22Rv1 (cell line): ENCODE results near the gene PRIMPOL.

Source experiments
- ZFX ChIP-seq: fragments of 450-650 bp; IDR thresholded peaks from 2 replicates; pipeline ENCODE4 v1.6.1; 2017; ENCODE audit warnings: antibody characterized with exemption, borderline replicate concordance
- TF ChIP-seq, protein P1 (sequence below): fragments of 450-650 bp; IDR thresholded peaks from 2 replicates; pipeline ENCODE4 v1.5.1; 2017; ENCODE audit warnings: mild to moderate bottlenecking

- TF ChIP-seq, protein P1, sequence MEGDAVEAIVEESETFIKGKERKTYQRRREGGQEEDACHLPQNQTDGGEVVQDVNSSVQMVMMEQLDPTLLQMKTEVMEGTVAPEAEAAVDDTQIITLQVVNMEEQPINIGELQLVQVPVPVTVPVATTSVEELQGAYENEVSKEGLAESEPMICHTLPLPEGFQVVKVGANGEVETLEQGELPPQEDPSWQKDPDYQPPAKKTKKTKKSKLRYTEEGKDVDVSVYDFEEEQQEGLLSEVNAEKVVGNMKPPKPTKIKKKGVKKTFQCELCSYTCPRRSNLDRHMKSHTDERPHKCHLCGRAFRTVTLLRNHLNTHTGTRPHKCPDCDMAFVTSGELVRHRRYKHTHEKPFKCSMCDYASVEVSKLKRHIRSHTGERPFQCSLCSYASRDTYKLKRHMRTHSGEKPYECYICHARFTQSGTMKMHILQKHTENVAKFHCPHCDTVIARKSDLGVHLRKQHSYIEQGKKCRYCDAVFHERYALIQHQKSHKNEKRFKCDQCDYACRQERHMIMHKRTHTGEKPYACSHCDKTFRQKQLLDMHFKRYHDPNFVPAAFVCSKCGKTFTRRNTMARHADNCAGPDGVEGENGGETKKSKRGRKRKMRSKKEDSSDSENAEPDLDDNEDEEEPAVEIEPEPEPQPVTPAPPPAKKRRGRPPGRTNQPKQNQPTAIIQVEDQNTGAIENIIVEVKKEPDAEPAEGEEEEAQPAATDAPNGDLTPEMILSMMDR: no peak
- TF ChIP-seq ZFX: no peak
These were observed 44.9 kb downstream of the PRIMPOL start for GRCh38 chr4:184694412-184694956.
